WTC11 (cell line): Measurements from ENCODE around the gene METTL15. TPM values are rescaled to one million over a fixed set of nuclear protein-coding genes. Genes with fewer than 3 reads are reported as not detected.

Experiments used
- ATAC-seq: fragments of 200-7000 bp; cut with Tn5 transposase; 2 replicates; pipeline ENCODE4 v1.10.0; 2021; ENCODE audit warnings: mild to moderate bottlenecking, moderate library complexity
- CTCF ChIA-PET: fragments of 300-600 bp; sonication (Branson Sonifier 250); formaldehyde crosslinking; loops from one replicate; lab custom pipeline; 2021; ENCODE audit warnings: antibody characterized with exemption; lab: Charles Lee
- POLR2A ChIA-PET: fragments of 350-600 bp; sonication (Branson Sonifier 250); formaldehyde crosslinking; loops from one replicate; lab custom pipeline; 2021; ENCODE audit warnings: antibody characterized with exemption; lab: Charles Lee
- DNase-seq: peaks from one replicate; pipeline ENCODE4 v3.0.0; 2021; ENCODE audit warnings: low spot score
- H3K27ac Mint-ChIP-seq: 2 replicates; pipeline ENCODE4 v1.8.0; 2021; ENCODE audit warnings: mixed read lengths
- H3K27me3 Mint-ChIP-seq: 2 replicates; pipeline ENCODE4 v1.8.0; 2021; ENCODE audit warnings: low read depth, mild to moderate bottlenecking, moderate library complexity, mixed read lengths
- H3K36me3 Mint-ChIP-seq: 2 replicates; pipeline ENCODE4 v1.8.0; 2021; ENCODE audit warnings: mixed read lengths
- H3K4me1 Mint-ChIP-seq: 2 replicates; pipeline ENCODE4 v1.8.0; 2022; ENCODE audit warnings: mixed read lengths
- H3K4me3 Mint-ChIP-seq: 2 replicates; pipeline ENCODE4 v1.8.0; 2021; ENCODE audit warnings: mild to moderate bottlenecking, moderate library complexity, mixed read lengths
- H3K9me3 Mint-ChIP-seq: 2 replicates; pipeline ENCODE4 v1.8.0; 2021; ENCODE audit warnings: mixed read lengths
- AFF4 ChIP-seq: sonication (generic); formaldehyde crosslinking; IDR thresholded peaks from 2 replicates; pipeline ENCODE4 v1.8.1; 2023; ENCODE audit warnings: mild to moderate bottlenecking, missing genetic modification reagents, borderline replicate concordance
- ARID4B ChIP-seq: sonication (generic); formaldehyde crosslinking; IDR thresholded peaks from 2 replicates; pipeline ENCODE4 v1.8.0; 2023; ENCODE audit warnings: missing genetic modification reagents, mild to moderate bottlenecking, borderline replicate concordance
- ATF1 ChIP-seq: sonication (generic); formaldehyde crosslinking; IDR thresholded peaks from 2 replicates; pipeline ENCODE4 v1.8.1; 2023; ENCODE audit warnings: mild to moderate bottlenecking, moderate library complexity, missing genetic modification reagents
- CREB1 ChIP-seq: sonication (generic); formaldehyde crosslinking; IDR thresholded peaks from 2 replicates; pipeline ENCODE4 v1.8.0; 2023; ENCODE audit warnings: mild to moderate bottlenecking, missing genetic modification reagents
- CREM ChIP-seq: sonication (generic); formaldehyde crosslinking; IDR thresholded peaks from 2 replicates; pipeline ENCODE4 v1.8.1; 2022; ENCODE audit warnings: mild to moderate bottlenecking, missing genetic modification reagents, moderate library complexity
- GABPB1 ChIP-seq: sonication (generic); formaldehyde crosslinking; IDR thresholded peaks from 2 replicates; pipeline ENCODE4 v1.8.1; 2023; ENCODE audit warnings: mild to moderate bottlenecking, missing genetic modification reagents
- HMGXB4 ChIP-seq: sonication (generic); formaldehyde crosslinking; IDR thresholded peaks from 2 replicates; pipeline ENCODE4 v1.8.1; 2023; ENCODE audit warnings: mild to moderate bottlenecking, moderate library complexity, missing genetic modification reagents
- MLX ChIP-seq: sonication (generic); formaldehyde crosslinking; IDR thresholded peaks from 2 replicates; pipeline ENCODE4 v1.8.1; 2023; ENCODE audit warnings: mild to moderate bottlenecking, missing genetic modification reagents, moderate library complexity
- PRRX2 ChIP-seq: fragments of 250-450 bp; sonication (Bioruptor Pico); IDR thresholded peaks from 2 replicates; pipeline ENCODE4 v1.8.0; 2021; ENCODE audit warnings: mild to moderate bottlenecking
- RORB ChIP-seq: fragments of 250-450 bp; sonication (Bioruptor Pico); IDR thresholded peaks from 2 replicates; pipeline ENCODE4 v1.9.0; 2021; ENCODE audit warnings: mild to moderate bottlenecking
- ZBTB21 ChIP-seq: sonication (generic); formaldehyde crosslinking; IDR thresholded peaks from 2 replicates; pipeline ENCODE4 v1.8.1; 2023; ENCODE audit warnings: mild to moderate bottlenecking, missing genetic modification reagents, borderline replicate concordance
- ZNF138 ChIP-seq: sonication (generic); formaldehyde crosslinking; conservative IDR thresholded peaks from 2 replicates; pipeline ENCODE4 v1.8.1; 2022; ENCODE audit warnings: mild to moderate bottlenecking, moderate library complexity, missing genetic modification reagents
- ZNF232 ChIP-seq: sonication (generic); formaldehyde crosslinking; IDR thresholded peaks from 2 replicates; pipeline ENCODE4 v1.8.0; 2022; ENCODE audit warnings: mild to moderate bottlenecking, missing genetic modification reagents
- ZNF281 ChIP-seq: sonication (generic); formaldehyde crosslinking; IDR thresholded peaks from 2 replicates; pipeline ENCODE4 v1.8.0; 2023; ENCODE audit warnings: mild to moderate bottlenecking, missing genetic modification reagents
- ZNF423 ChIP-seq: fragments of 250-450 bp; sonication (Bioruptor Pico); IDR thresholded peaks from 2 replicates; pipeline ENCODE4 v2.1.2; 2022; ENCODE audit warnings: mild to moderate bottlenecking, moderate library complexity
- ZNF425 ChIP-seq: fragments of 250-450 bp; sonication (Bioruptor Pico); conservative IDR thresholded peaks from 2 replicates; pipeline ENCODE4 v1.9.0; 2021; ENCODE audit warnings: mild to moderate bottlenecking
- total RNA-seq: library from RNA; stranded (reverse); gene quantifications from 3 replicates; pipeline ENCODE4 v1.2.3, GENCODE V29; 2021

METTL15 gene
- total RNA-seq, 1 experiment from 2014 or later: 13.2 TPM

- TF ChIP-seq ZNF281 (CRISPR knock-in tag) (no peak), MLX (CRISPR knock-in tag) (no peak), GABPB1 (CRISPR knock-in tag) (no peak), PRRX2 (CRISPR knock-in tag) (no peak), AFF4 (CRISPR knock-in tag) (no peak), ZNF138 (CRISPR knock-in tag) (no peak)
These were observed 151.1 kb downstream of the METTL15 start (continued) for GRCh38 chr11:28259177-28259843.

- no peak for ATAC-seq
- peaks cover 24% of the 10 kb centered on the region for H3K9me3 Mint-ChIP-seq
- CTCF ChIA-PET: no interaction called here
- POLR2A ChIA-PET: no interaction called here
- TF ChIP-seq ZNF232 (no peak), CREB1 (CRISPR knock-in tag) (no peak)
- H3K4me3 Mint-ChIP-seq: no peak overlapping the region
- no peak overlapping the region for H3K27ac Mint-ChIP-seq
- peaks cover 13% of the 10 kb centered on the region for H3K36me3 Mint-ChIP-seq
- H3K4me1 Mint-ChIP-seq: no peaks in the 10 kb centered on the region
- DNase-seq: no peak
- H3K27me3 Mint-ChIP-seq: no peaks in the 10 kb centered on the region; the same call in 1 of the 2 replicates
These were observed 160.7 kb downstream of the METTL15 start for GRCh38 chr11:28268925-28269324.

- Mint-ChIP-seq H3K4me3 (no peak overlapping the region), H3K27me3 (no peaks in the 10 kb centered on the region; the same call in 1 of the 2 replicates), H3K4me1 (no peaks in the 10 kb centered on the region), H3K9me3 (peaks cover 24% of the 10 kb centered on the region), H3K27ac (no peak overlapping the region), H3K36me3 (peaks cover 13% of the 10 kb centered on the region)
- ATAC-seq: no peak
- POLR2A ChIA-PET: no interaction called here
- CTCF ChIA-PET: no interaction called here
- DNase-seq: no peak
- TF ChIP-seq ZNF425 (CRISPR knock-in tag) (no peak), ARID4B (no peak), CREM (CRISPR knock-in tag) (no peak), HMGXB4 (CRISPR knock-in tag) (no peak), ZBTB21 (CRISPR knock-in tag) (no peak), RORB (CRISPR knock-in tag) (no peak), ZNF423 (CRISPR knock-in tag) (no peak), ATF1 (no peak)
These were observed 161.4 kb downstream of the METTL15 start for GRCh38 chr11:28269586-28269985.
